Progenitor cell of endocrine pancreas (in vitro differentiated cells): Measurements from ENCODE around the gene ARFGAP1. TPM values are rescaled to one million over a fixed set of nuclear protein-coding genes. Genes with fewer than 3 reads are reported as not detected.
"Not testable (repeated sequence)": the region's sequence is repeated elsewhere in the genome, so short reads cannot be mapped to it uniquely, and the experiment has no call there.

Source experiments
- DNase-seq: peaks from one replicate; pipeline ENCODE4 v3.0.0; 2021; ENCODE audit warnings: low spot score; ENCODE audit not compliant: unreplicated experiment
- H3K27ac Mint-ChIP-seq: 2 replicates; pipeline ENCODE4 v1.8.0; 2021; ENCODE audit warnings: mild to moderate bottlenecking, moderate library complexity, mixed read lengths
- H3K27me3 Mint-ChIP-seq: 2 replicates; pipeline ENCODE4 v1.8.0; 2021; ENCODE audit warnings: mixed read lengths
- H3K36me3 Mint-ChIP-seq: 2 replicates; pipeline ENCODE4 v1.8.0; 2022; ENCODE audit warnings: mixed read lengths; ENCODE audit not compliant: insufficient read depth
- H3K4me1 Mint-ChIP-seq: 2 replicates; pipeline ENCODE4 v1.8.0; 2021; ENCODE audit warnings: low read depth, mixed read lengths
- H3K4me3 Mint-ChIP-seq: 2 replicates; pipeline ENCODE4 v1.8.0; 2021; ENCODE audit warnings: low read depth, mild to moderate bottlenecking, moderate library complexity, mixed read lengths
- H3K9me3 Mint-ChIP-seq: 2 replicates; pipeline ENCODE4 v1.8.0; 2021; ENCODE audit warnings: low read depth, mixed read lengths
- CTCF ChIP-seq: fragments of 200-600 bp; sonication (generic); IDR thresholded peaks from one replicate; pipeline ENCODE4 v1.5.0; 2021; ENCODE audit warnings: antibody characterized with exemption, mild to moderate bottlenecking; ENCODE audit not compliant: unreplicated experiment
- total RNA-seq: library from RNA; stranded (reverse); gene quantifications from 2 replicates; pipeline ENCODE4 v1.2.1, GENCODE V29; 2021

Gene ARFGAP1
- total RNA-seq, 1 donor from 2014 or later = 119 TPM

GRCh38 chr20:63333241-63333836 is 60.7 kb downstream of the ARFGAP1 start:
- H3K27me3 Mint-ChIP-seq = peaks cover 29% of the 10 kb centered on the region
- no peak for DNase-seq
- no peak overlapping the region for H3K27ac Mint-ChIP-seq
- H3K4me3 Mint-ChIP-seq = no peak overlapping the region
- TF ChIP-seq CTCF = no peak
- peaks cover 7% of the 10 kb centered on the region for H3K9me3 Mint-ChIP-seq
- no peaks in the 10 kb centered on the region for H3K4me1 Mint-ChIP-seq
- H3K36me3 Mint-ChIP-seq = no peaks in the 10 kb centered on the region

- Mint-ChIP-seq H3K4me1 (no peaks in the 10 kb centered on the region), H3K27me3 (peaks cover 35% of the 10 kb centered on the region), H3K36me3 (no peaks in the 10 kb centered on the region), H3K27ac (no peak overlapping the region), H3K9me3 (peaks cover 7% of the 10 kb centered on the region), H3K4me3 (no peak overlapping the region)
- DNase-seq = no peak
- no peak for TF ChIP-seq CTCF
These were observed 61.7 kb downstream of the ARFGAP1 start for GRCh38 chr20:63334356-63334755.

- not testable (repeated sequence) for H3K9me3 Mint-ChIP-seq, H3K4me3 Mint-ChIP-seq, H3K27ac Mint-ChIP-seq, H3K4me1 Mint-ChIP-seq, DNase-seq, H3K36me3 Mint-ChIP-seq
- H3K27me3 Mint-ChIP-seq = peaks cover 35% of the 10 kb centered on the region
These were observed 62.4 kb downstream of the ARFGAP1 start for GRCh38 chr20:63335060-63335459.

GRCh38 chr20:63335711-63336110 is 63.1 kb downstream of the ARFGAP1 start:
- Mint-ChIP-seq H3K27me3 (peaks cover 36% of the 10 kb centered on the region), H3K4me3 (no peak overlapping the region), H3K9me3 (peaks cover 7% of the 10 kb centered on the region), H3K27ac (no peak overlapping the region), H3K4me1 (no peaks in the 10 kb centered on the region), H3K36me3 (no peaks in the 10 kb centered on the region)
- no peak for DNase-seq
- no peak for TF ChIP-seq CTCF

GRCh38 chr20:63336232-63336752 is 63.7 kb downstream of the ARFGAP1 start:
- Mint-ChIP-seq H3K27ac (no peak overlapping the region), H3K27me3 (peaks cover 42% of the 10 kb centered on the region), H3K4me3 (no peak overlapping the region), H3K9me3 (peaks cover 7% of the 10 kb centered on the region), H3K4me1 (no peaks in the 10 kb centered on the region), H3K36me3 (no peaks in the 10 kb centered on the region)
- no peak for TF ChIP-seq CTCF
- DNase-seq = no peak

GRCh38 chr20:63337786-63338420 is 65.3 kb downstream of the ARFGAP1 start:
- no peak for DNase-seq
- Mint-ChIP-seq H3K4me3 (no peak overlapping the region), H3K27ac (no peak overlapping the region), H3K36me3 (no peaks in the 10 kb centered on the region), H3K27me3 (peaks cover 44% of the 10 kb centered on the region), H3K9me3 (no peaks in the 10 kb centered on the region), H3K4me1 (no peaks in the 10 kb centered on the region)
- no peak for TF ChIP-seq CTCF
